PC-9 (cell line): ENCODE results near the gene SYK.

Experiments
- CTCF ChIP-seq: fragments of 200-600 bp; sonication (generic); conservative IDR thresholded peaks from 2 replicates; pipeline ENCODE4 v1.6.1; 2017; ENCODE audit warnings: mixed run types, antibody characterized with exemption, mild to moderate bottlenecking, moderate library complexity
- EZH2 ChIP-seq: fragments of 200-600 bp; sonication (generic); IDR thresholded peaks from 2 replicates; pipeline ENCODE4 v1.8.0; 2017; ENCODE audit warnings: antibody characterized with exemption, low read depth

- TF ChIP-seq CTCF (no peak), EZH2 (no peak)
Measured at GRCh38 chr9:90803860-90804593, 2.4 kb downstream of the SYK start.
